GM18519 (cell line): ENCODE data around the gene RNF208.

Source experiments
- ATAC-seq: cut with Tn5 transposase; IDR thresholded peaks from one replicate; pipeline ENCODE4 v1.9.1; 2021; ENCODE audit warnings: mild to moderate bottlenecking, moderate library complexity; ENCODE audit not compliant: unreplicated experiment, low FRiP score

The RNF208 gene

GRCh38 chr9:137215196-137215986, 6.6 kb downstream of the RNF208 start:
- no peak for ATAC-seq

DNA sequence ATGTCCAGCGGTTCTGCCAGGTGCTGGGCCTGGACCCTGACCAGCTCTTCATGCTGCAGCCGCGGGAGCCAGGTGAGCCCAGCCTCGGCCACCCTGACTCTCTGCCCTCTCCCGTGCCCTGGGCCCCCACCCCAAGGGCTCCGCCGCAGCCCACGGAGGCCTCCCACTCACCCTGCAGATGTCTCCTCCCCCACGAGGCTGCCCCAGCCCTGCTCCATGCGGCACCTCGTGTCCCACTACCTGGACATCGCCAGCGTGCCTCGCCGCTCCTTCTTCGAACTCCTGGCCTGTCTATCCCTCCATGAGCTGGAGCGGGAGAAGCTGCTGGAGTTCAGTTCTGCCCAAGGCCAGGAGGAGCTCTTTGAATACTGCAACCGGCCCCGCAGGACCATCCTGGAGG, 7.4 kb downstream of the RNF208 start:
- no peak for ATAC-seq

- ATAC-seq, result no peak
These were observed 8.6 kb downstream of the RNF208 start for GRCh38 chr9:137213160-137214060.

DNA sequence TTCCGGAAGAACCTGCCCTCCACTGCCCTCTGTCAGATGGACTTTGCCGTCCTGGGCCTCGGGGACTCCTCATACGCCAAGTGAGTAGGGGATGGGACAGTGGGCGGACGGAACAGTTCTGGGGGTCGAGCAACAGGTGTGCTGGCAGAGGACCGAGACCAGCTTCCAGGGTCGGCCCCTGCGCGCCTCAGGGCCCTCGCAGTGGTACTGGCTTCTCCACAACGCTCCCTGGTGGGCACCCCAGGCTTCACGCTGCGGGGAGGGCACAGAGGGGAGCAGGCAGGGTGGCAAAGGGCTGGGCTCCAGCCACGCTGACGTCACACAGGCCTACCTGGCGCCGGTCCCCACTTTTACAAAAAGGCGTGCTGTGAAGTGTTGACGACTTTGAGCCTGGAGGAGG, 9.5 kb downstream of the RNF208 start:
- ATAC-seq, result no peak

GRCh38 chr9:137211532-137211931, 10.5 kb downstream of the RNF208 start:
- no peak for ATAC-seq

DNA sequence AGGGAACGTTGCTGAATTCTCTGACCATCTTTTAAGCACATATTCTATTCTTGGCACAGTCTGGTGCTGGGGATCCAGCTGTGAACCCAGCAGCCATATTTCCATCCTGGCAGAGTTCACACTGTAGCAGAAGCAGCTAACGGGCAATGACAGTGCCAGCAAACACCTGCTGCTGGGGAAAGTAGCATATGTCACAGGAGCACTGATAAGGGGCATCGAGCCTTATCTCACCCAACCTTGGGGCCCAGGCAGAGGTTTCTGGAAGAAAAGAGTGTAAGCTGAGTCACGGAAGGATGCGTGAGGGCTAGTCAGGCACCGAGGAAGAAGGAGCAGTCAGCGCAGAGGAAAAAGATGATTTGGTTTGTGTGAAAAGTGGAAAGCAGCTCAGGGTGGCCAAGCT, 15.4 kb downstream of the RNF208 start:
- ATAC-seq, result no peak

DNA sequence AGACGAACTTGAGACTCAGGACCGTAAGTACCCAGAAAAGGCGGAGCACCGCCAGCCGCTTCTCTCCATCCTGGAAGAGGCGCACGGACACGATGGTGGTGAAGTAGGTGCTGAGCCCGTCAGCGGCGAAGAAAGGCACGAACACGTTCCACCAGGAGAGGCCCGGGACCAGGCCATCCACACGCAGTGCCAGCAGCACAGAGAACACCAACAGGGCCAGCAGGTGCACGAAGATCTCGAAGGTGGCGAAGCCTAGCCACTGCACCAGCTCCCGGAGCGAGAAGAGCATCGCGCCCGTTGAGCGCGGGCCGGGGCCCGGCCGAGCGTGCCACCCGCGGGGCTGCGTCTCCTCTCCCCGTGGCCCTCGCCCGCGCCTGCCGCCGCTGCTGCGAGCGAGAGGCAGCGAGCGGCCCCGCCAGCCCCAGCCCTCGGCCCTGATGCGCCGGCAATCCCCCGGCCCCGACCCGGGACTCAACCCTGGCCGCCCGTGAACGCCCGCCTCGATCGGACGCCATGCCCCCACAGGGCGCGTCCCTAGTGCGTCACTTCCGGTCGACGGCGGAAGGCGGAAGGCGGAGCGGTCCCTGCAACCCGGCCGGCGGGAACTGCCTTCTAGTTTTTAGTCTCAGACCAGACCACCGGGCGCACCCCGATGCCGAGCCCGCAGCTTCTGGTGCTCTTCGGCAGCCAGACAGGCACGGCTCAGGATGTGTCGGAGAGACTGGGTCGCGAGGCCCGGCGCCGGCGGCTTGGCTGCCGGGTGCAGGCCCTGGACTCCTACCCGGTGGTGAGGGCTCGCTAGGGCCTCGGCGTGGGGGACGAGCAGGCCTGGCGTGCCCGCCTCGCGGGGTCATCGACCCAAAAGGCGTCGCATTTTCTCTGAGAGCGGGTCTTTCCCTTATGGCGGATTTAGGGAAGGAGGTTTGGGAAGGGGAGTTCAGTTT, 16.6 kb downstream of the RNF208 start, which contains the start of the genes NDOR1 and TMEM203:
NDOR1 (plus strand) TSS at position 575 of the 944 bp plus-strand sequence; CDS start at position 653, 78 bp downstream.
TMEM203 (minus strand) TSS at position 523 of the 944 bp plus-strand sequence; CDS start at position 289, 234 bp downstream.
- ATAC-seq, result no peak

- no peak for ATAC-seq
These were observed 17.3 kb downstream of the RNF208 start for GRCh38 chr9:137204731-137205125.

DNA sequence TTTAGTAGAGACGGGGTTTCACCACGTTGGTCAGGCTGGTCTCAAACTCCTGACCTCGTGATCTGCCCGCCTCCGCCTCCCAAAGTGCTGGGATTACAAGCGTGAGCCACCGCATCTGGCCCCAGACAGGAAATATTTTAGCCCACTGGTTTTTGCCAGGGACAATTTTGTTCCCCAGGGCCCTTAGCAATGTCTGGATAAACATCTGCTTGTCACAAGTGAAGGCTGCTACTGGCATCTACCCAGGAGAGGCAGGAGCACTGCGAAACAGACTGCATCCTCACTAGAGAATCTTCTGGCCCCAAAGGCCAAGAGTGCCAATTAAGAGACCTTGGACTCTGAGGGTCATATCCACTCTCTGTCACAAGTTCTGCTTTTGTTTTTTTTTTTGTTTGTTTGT, 19.1 kb downstream of the RNF208 start:
- no peak for ATAC-seq

DNA sequence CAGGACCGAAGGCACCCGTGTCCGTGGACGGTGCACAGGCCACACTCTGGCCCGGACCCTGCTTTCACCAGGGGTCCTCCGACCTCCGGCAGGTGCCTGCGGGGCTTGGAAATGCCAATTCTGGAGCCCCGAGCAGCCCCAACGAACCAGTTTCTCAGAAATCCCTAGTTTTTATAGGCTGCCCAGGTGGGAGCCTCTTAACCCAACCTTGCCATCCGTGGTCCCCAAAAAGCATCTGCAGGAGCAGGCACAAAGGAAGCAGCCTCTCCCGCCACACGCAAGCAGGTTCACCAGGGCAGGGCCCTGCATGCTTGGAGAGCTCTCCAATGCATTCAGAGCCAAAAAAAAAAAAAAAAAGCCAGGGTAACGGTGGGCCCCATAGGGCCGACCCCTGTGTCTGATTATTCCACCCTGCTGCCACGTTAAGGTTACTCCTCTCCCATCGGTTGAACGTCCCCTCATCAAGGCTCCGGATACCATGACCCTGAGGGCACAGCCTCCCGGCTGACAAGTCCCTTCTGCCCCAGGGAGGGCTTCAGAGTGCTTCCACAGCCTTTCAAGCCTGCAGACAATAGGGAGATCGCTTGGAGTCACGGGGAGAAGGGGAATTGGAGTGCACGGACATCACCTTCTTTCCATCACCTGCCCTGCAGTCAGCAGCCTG, 20.7 kb downstream of the RNF208 start:
- ATAC-seq, result no peak

- peak; percentile 73 for ATAC-seq
These were observed 21.5 kb downstream of the RNF208 start, which contains the start of gene TPRN for GRCh38 chr9:137200311-137201204. TSS of gene TPRN (minus strand) at chr9:137200741. CDS start at chr9:137200711, 30 bp downstream.

DNA sequence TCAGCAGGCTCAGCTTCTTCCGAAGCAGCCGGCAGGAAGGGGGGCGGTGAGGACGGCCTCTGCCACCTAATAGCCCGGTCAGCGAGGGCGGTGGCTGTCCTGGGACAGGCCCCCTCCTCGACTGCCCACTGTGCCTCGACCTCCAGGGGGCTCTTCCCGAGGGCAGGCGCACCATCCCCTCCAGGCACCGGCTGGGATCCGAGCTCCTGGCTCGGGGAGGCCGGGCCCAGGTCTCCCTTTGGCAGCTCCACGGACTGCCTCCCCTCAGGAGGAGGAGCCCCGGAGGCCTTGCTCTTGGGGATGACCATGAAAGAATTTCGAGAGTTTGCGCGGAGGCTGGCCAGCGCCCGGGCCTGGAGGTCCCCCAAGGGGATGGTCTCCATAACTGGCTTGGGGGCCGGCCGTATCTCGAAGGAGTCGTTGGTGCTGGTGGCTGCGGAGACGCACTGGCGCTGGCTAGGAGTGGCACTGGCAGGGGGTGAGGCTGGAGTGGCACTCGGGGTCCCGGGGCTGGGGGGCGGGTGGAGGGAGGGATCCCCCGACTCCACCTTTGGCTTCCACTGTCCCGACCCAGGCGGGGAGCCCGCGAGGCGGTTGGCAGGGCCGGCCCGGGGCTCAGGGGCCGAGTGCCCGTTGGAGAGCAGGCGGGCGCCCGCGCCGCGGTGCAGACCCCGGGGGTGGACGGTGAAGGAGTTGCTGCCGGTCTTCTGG, 22.5 kb downstream of the RNF208 start:
- no peak for ATAC-seq

DNA sequence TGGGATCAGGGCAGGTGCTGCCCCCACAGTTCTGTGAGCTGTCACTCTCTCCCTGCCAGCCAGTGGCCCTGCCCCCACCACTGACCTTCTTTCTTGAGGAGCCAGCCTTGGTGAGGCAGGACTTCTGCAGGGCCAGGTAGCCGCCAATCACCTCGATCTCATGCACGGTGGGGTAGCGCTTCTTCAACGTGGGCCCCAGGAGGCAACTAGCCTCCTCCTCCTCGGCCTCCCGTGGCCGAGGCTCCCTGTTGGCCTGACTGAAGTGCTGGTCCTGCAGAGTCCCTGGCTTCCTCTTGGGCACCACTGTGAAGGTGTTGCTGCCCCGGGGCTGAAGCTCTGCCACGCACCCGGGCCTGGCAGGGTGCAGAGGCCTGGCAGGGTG, 23.1 kb downstream of the RNF208 start:
- ATAC-seq, result no peak

DNA sequence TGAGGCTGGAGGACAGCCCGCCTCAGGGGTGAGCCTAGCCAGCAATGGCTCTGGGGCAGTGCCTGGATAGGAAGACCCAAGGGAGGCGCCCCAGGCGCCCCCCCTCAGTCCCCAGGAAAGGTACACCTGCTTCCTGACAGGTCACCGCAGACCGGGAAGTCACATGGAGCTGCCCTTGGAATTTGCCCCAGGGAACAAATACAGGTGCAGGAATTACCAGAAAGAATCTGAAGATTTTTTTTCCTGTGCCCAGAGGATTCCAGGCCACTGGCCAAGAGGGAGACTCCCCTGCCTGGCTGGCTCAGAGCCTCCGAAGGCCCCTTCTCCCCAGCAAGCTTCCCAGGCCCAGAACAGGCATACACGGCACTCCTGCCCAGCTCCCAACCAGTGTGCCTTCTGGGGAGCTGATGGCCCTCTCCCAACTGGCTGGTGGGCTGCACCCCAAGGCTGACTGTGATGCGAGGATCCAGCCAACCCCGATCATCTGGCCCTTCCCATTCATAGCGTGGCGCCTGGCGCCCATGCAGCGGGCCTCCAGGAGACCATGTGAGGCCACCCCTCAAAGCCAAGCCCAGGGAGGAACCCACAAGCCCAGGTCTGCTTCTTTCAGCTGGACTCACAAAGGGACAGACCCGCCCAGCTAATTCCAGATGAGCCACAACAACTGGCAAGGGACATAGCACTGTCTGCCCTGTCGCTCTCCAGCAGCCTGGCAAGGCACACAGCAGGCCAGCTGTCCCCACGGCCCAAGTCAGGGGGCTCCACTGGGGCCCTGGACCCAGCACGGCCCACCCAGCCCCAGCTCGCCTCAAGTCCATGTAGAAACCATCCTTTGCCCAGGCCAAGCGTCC, 23.8 kb downstream of the RNF208 start:
- ATAC-seq, result no peak

- ATAC-seq, result no peak
These were observed 26.4 kb downstream of the RNF208 start for GRCh38 chr9:137195525-137196220.

DNA sequence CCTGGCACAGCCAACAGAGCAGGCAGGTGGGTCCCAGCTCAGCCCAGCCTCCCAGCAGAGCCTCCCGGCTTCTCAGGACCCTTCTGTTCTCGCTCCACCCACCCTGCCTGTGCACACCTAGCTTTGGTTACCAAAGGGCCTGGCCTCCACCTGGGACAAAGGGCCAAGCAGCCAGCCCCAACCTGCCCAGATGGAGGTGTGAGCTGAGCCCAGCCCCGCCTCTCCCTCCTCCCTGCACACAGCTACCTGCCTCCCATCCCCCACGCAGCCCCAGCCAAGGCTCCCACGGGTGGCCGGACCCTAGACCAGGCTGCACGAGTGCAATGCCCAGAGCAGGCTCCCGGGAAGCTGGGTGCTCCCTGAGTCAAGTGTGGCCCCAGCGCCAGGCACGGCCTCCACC, 27.1 kb downstream of the RNF208 start:
- no peak for ATAC-seq

DNA sequence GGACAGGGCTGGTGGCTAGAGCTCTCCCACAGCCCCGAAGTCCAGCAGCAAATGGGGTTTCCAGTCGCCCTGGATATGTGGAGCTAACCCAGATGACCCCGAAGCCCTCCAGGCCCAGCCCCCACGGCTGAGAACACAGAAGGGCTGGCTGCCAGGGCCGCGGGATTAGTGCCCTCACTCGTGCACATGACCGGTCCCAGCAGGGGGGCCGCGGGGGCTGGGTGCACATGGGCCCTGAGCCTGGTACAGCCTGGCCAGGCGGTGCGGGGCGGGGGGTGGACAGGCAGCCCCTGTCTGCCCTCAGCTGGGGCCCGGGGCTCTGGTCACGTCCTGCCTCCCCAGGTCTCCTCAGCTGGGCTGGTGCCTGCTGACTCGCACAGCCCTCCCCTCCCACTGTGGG, 27.7 kb downstream of the RNF208 start:
- ATAC-seq, result no peak
